HCT116 (cell line): Measurements from ENCODE around the gene LIPA. TPM values are rescaled to one million over a fixed set of nuclear protein-coding genes. Genes with fewer than 3 reads are reported as not detected.

ENCODE experiments used
- ATAC-seq: fragments of 200-7000 bp; cut with Tn5 transposase; 2 replicates; pipeline ENCODE4 v1.9.1; 2020; ENCODE audit warnings: mild to moderate bottlenecking, moderate library complexity
- BruUV-seq: library from RNA; stranded (reverse); fragments of 400-500 nt; replicated peaks from 2 replicates; lab custom pipeline; 2021; lab: Mats Ljungman, UMichigan
- CTCF ChIA-PET: fragments of 300-600 bp; sonication (Branson Sonifier 250); formaldehyde crosslinking; loops from one replicate; lab custom pipeline; 2021; ENCODE audit warnings: antibody characterized with exemption; lab: Charles Lee
- POLR2A ChIA-PET: fragments of 300-600, 350-600 bp; sonication (Branson Sonifier 250); formaldehyde crosslinking; loops from one replicate; lab custom pipeline; 2021; ENCODE audit warnings: antibody characterized with exemption; lab: Charles Lee
- RAD21 ChIA-PET, 2 experiments: fragments of 300-600 bp; sonication (Branson Sonifier 250); formaldehyde crosslinking; loops; one replicate each; lab custom pipeline; 2023; ENCODE audit warnings: low total read pairs in 2 of 2; ENCODE audit not compliant: uncharacterized antibody in 2 of 2, unreplicated experiment in 2 of 2, low non-redundant PET in 1 of 2; lab: Charles Lee
- DNase-seq: peaks from one replicate; pipeline ENCODE4 v3.0.0-alpha.2; 2010; ENCODE audit warnings: low read depth, low spot score
- H2AFZ ChIP-seq: fragments of 200-600 bp; shearing (Covaris generic), sonication (generic); 2 replicates; pipeline ENCODE4 v1.6.1; 2017; ENCODE audit warnings: low read depth, mixed run types, mixed read lengths, antibody characterized with exemption, low read length; ENCODE audit not compliant: poor library complexity, severe bottlenecking
- H3K27ac ChIP-seq: 2 replicates; pipeline ENCODE4 v1.5.1; 2012; ENCODE audit warnings: low read depth, low read length
- H3K27me3 ChIP-seq: fragments of 200-600 bp; sonication (generic); 2 replicates; pipeline ENCODE4 v1.6.1; 2016; ENCODE audit warnings: mixed run types, low read length, mixed read lengths; ENCODE audit not compliant: insufficient read depth
- H3K36me3 ChIP-seq, 2 experiments: fragments of 200-500 bp in 1 of 2; fragments of 200-600 bp in 1 of 2; sonication (Bioruptor generic) in 1 of 2; sonication (generic) in 1 of 2; 2 replicates each; pipeline versions ENCODE4 v1.5.1 to v1.6.1; 2014 to 2016; ENCODE audit warnings: low read length in 2 of 2, inconsistent platforms in 1 of 2, mixed read lengths in 1 of 2, mixed run types in 1 of 2; ENCODE audit not compliant: insufficient read depth in 2 of 2, control insufficient read depth in 1 of 2
- H3K4me1 ChIP-seq, 2 experiments: fragments of 200-600 bp in 1 of 2; sonication (generic) in 1 of 2; 2 replicates each; pipeline versions ENCODE4 v1.5.1 to v1.6.1; 2012 to 2017; ENCODE audit warnings: low read length in 2 of 2, inconsistent platforms in 1 of 2, mild to moderate bottlenecking in 1 of 2, mixed read lengths in 1 of 2, mixed run types in 1 of 2, moderate library complexity in 1 of 2; ENCODE audit not compliant: insufficient read depth in 2 of 2, control insufficient read depth in 1 of 2
- H3K4me2 ChIP-seq: fragments of 200-600 bp; sonication (generic); 2 replicates; pipeline ENCODE4 v1.6.1; 2017; ENCODE audit warnings: mixed run types, low read length, mixed read lengths
- H3K4me3 ChIP-seq, 2 experiments: fragments of 200-600 bp in 1 of 2; sonication (generic) in 1 of 2; replicated peaks in 1 of 2; 2 replicates each; pipeline ENCODE4 v1.5.1; 2011 to 2016; ENCODE audit warnings: low read length in 2 of 2, control low read depth in 1 of 2, low read depth in 1 of 2, mild to moderate bottlenecking in 1 of 2, mixed read lengths in 1 of 2, mixed run types in 1 of 2
- H3K79me2 ChIP-seq: fragments of 200-600 bp; sonication (generic); 2 replicates; pipeline ENCODE4 v1.6.1; 2017; ENCODE audit warnings: mild to moderate bottlenecking, mixed run types, low read length, moderate library complexity, mixed read lengths; ENCODE audit not compliant: insufficient read depth
- H3K9ac ChIP-seq: fragments of 200-600 bp; sonication (generic); 2 replicates; pipeline ENCODE4 v1.6.1; 2016; ENCODE audit warnings: low read length, mixed read lengths
- H3K9me2 ChIP-seq: fragments of 200-600 bp; sonication (generic), shearing (Covaris generic); 2 replicates; pipeline ENCODE4 v1.6.1; 2017; ENCODE audit warnings: mixed run types, mild to moderate bottlenecking, moderate library complexity; ENCODE audit not compliant: insufficient read depth
- H3K9me3 ChIP-seq, 2 experiments: fragments of 200-500 bp in 1 of 2; fragments of 200-600 bp in 1 of 2; sonication (Bioruptor generic) in 1 of 2; sonication (generic) in 1 of 2; 2 replicates each; pipeline ENCODE4 v1.6.1; 2014 to 2017; ENCODE audit warnings: low read length in 2 of 2, mixed read lengths in 2 of 2, inconsistent platforms in 1 of 2, low read depth in 1 of 2, mild to moderate bottlenecking in 1 of 2, mixed run types in 1 of 2, moderate library complexity in 1 of 2; ENCODE audit not compliant: control insufficient read depth in 1 of 2, insufficient read depth in 1 of 2
- H4K20me1 ChIP-seq: fragments of 200-600 bp; sonication (generic), shearing (Covaris generic); 2 replicates; pipeline ENCODE4 v1.6.1; 2017; ENCODE audit warnings: mixed run types, mild to moderate bottlenecking, moderate library complexity; ENCODE audit not compliant: insufficient read depth
- CBX3 ChIP-seq: IDR thresholded peaks from 2 replicates; pipeline ENCODE4 v1.6.1; 2012; ENCODE audit warnings: low read depth
- EGR1 ChIP-seq: IDR thresholded peaks from 2 replicates; pipeline ENCODE4 v1.6.1; 2012; ENCODE audit warnings: low read depth
- ELF1 ChIP-seq: IDR thresholded peaks from 2 replicates; pipeline ENCODE4 v1.6.1; 2012; ENCODE audit warnings: low read depth, borderline replicate concordance
- EZH2 ChIP-seq: fragments of 200-600 bp; sonication (generic); IDR thresholded peaks from 2 replicates; pipeline ENCODE4 v1.6.1; 2017; ENCODE audit warnings: antibody characterized with exemption, mixed run types
- EZH2phosphoT487 ChIP-seq: fragments of 200-600 bp; IDR thresholded peaks from 2 replicates; pipeline ENCODE4 v1.6.1; 2018; ENCODE audit warnings: antibody characterized with exemption, borderline replicate concordance
- FOSL1 ChIP-seq: IDR thresholded peaks from 2 replicates; pipeline ENCODE4 v1.6.1; 2012; ENCODE audit warnings: low read depth
- POLR2AphosphoS5 ChIP-seq: IDR thresholded peaks from 2 replicates; pipeline ENCODE4 v1.6.1; 2011; ENCODE audit warnings: mild to moderate bottlenecking, low read depth, low read length, moderate library complexity
- RAD21 ChIP-seq: IDR thresholded peaks from 2 replicates; pipeline ENCODE4 v1.6.1; 2012; ENCODE audit warnings: low read depth, mild to moderate bottlenecking
- SIN3A ChIP-seq: IDR thresholded peaks from 2 replicates; pipeline ENCODE4 v1.6.1; 2012; ENCODE audit warnings: low read depth
- SP1 ChIP-seq: IDR thresholded peaks from 2 replicates; pipeline ENCODE4 v1.6.1; 2012; ENCODE audit warnings: low read depth
- SRF ChIP-seq: IDR thresholded peaks from 2 replicates; pipeline ENCODE4 v1.6.1; 2012; ENCODE audit warnings: low read depth
- YY1 ChIP-seq: IDR thresholded peaks from 2 replicates; pipeline ENCODE4 v1.6.1; 2011; ENCODE audit warnings: low read length, low read depth, moderate library complexity, mild to moderate bottlenecking; ENCODE audit not compliant: insufficient replicate concordance; ENCODE audit errors: extremely low read depth
- ZFX ChIP-seq: fragments of 450-650 bp; IDR thresholded peaks from 2 replicates; pipeline ENCODE4 v1.6.1; 2017
- ZNF274 ChIP-seq: fragments of 200-500 bp; sonication (Bioruptor generic); IDR thresholded peaks from 2 replicates; pipeline ENCODE4 v1.6.1; 2014; ENCODE audit warnings: mild to moderate bottlenecking, low read depth, low read length, inconsistent platforms
- intact Hi-C: fragments of 100-400 bp; cut with micrococcal nuclease; formaldehyde crosslinking; loops from 2 replicates; pipeline ENCODE4 v1.10.0; 2022
- total RNA-seq: library from RNA; stranded (reverse); gene quantifications from one replicate; pipeline ENCODE4 v1.2.1, GENCODE V29; 2021; ENCODE audit not compliant: unreplicated experiment
- TF ChIP-seq, protein P1 (sequence below): IDR thresholded peaks from 2 replicates; pipeline ENCODE4 v1.6.1; 2011; ENCODE audit warnings: mild to moderate bottlenecking, low read length, moderate library complexity; ENCODE audit not compliant: insufficient replicate concordance; ENCODE audit errors: extremely low read depth
- TF ChIP-seq, protein P2 (sequence below), 3 experiments: fragments of 200-600 bp in 1 of 3; sonication (generic) in 1 of 3; IDR thresholded peaks in 2 of 3; conservative IDR thresholded peaks in 1 of 3; 2 replicates each; pipeline ENCODE4 v1.5.1; 2012 to 2017; ENCODE audit warnings: low read depth in 2 of 3, low read length in 2 of 3, antibody characterized with exemption in 1 of 3, borderline replicate concordance in 1 of 3, control low read depth in 1 of 3, mild to moderate bottlenecking in 1 of 3, mixed read lengths in 1 of 3, mixed run types in 1 of 3, moderate library complexity in 1 of 3; ENCODE audit not compliant: insufficient read depth in 1 of 3
- TF ChIP-seq, protein P3 (sequence below): IDR thresholded peaks from 2 replicates; pipeline ENCODE4 v1.6.1; 2012
- TF ChIP-seq, protein P4 (sequence below): IDR thresholded peaks from 2 replicates; pipeline ENCODE4 v1.6.1; 2012; ENCODE audit warnings: low read depth
- TF ChIP-seq, protein P5 (sequence below): IDR thresholded peaks from 2 replicates; pipeline ENCODE4 v1.6.1; 2012

LIPA gene
- total RNA-seq, 1 experiment from 2014 or later, result 27.1 TPM

DNA sequence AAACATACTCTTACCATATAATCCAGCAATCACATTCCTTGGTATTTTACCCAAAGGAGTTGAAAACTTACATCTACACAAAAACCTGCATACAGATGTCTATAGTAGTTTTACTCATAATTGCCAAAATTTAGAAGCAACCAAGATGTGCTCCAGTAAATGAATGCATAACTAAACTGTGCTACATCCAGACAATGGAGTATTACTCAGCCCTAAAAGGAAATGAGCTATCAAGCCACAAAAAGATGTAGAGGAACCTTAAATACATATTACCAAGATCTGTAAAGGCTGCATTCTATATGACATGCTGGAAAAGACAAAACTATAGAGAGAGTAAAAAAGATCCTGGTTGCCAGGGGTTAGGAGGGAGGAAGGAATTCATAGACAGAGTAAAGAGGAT, 22.6 kb downstream of the LIPA start:
- ChIA-PET CTCF (no interaction called here), RAD21 (no interaction called here), POLR2A (interaction anchor here (0.7 kb wide), 1 partner anchor 20 kb away, joined by 3 read pairs; no protein-coding TSS in a partner anchor)
- intact Hi-C loops, result no loop called here
- Histone ChIP-seq H4K20me1 (no peaks in the 10 kb centered on the region), H3K9ac (no peak overlapping the region), H3K9me2 (no peaks in the 10 kb centered on the region), H3K4me1 (no peaks in the 10 kb centered on the region), H3K4me2 (no peak overlapping the region), H3K4me3 (no peak overlapping the region), H3K36me3 (no peaks in the 10 kb centered on the region), H2AFZ (no peak overlapping the region), H3K9me3 (no peaks in the 10 kb centered on the region), H3K79me2 (no peaks in the 10 kb centered on the region), H3K27me3 (no peaks in the 10 kb centered on the region), H3K27ac (no peak overlapping the region)
- ATAC-seq (no peak), DNase-seq (no peak)
- TF ChIP-seq, protein P1, sequence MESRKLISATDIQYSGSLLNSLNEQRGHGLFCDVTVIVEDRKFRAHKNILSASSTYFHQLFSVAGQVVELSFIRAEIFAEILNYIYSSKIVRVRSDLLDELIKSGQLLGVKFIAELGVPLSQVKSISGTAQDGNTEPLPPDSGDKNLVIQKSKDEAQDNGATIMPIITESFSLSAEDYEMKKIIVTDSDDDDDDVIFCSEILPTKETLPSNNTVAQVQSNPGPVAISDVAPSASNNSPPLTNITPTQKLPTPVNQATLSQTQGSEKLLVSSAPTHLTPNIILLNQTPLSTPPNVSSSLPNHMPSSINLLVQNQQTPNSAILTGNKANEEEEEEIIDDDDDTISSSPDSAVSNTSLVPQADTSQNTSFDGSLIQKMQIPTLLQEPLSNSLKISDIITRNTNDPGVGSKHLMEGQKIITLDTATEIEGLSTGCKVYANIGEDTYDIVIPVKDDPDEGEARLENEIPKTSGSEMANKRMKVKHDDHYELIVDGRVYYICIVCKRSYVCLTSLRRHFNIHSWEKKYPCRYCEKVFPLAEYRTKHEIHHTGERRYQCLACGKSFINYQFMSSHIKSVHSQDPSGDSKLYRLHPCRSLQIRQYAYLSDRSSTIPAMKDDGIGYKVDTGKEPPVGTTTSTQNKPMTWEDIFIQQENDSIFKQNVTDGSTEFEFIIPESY, result no peak
- TF ChIP-seq, protein P2, sequence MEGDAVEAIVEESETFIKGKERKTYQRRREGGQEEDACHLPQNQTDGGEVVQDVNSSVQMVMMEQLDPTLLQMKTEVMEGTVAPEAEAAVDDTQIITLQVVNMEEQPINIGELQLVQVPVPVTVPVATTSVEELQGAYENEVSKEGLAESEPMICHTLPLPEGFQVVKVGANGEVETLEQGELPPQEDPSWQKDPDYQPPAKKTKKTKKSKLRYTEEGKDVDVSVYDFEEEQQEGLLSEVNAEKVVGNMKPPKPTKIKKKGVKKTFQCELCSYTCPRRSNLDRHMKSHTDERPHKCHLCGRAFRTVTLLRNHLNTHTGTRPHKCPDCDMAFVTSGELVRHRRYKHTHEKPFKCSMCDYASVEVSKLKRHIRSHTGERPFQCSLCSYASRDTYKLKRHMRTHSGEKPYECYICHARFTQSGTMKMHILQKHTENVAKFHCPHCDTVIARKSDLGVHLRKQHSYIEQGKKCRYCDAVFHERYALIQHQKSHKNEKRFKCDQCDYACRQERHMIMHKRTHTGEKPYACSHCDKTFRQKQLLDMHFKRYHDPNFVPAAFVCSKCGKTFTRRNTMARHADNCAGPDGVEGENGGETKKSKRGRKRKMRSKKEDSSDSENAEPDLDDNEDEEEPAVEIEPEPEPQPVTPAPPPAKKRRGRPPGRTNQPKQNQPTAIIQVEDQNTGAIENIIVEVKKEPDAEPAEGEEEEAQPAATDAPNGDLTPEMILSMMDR (IDR thresholded peaks at IDR 0.05 in 2 of 3, conservative IDR thresholded peaks at IDR 0.05 in 1 of 3; ENCODE audit: borderline replicate concordance in 1 of 3, insufficient read depth in 1 of 3, low read depth in 2 of 3, low read length in 2 of 3), result no peak
- TF ChIP-seq SP1 (no peak), ZNF274 (no peak), POLR2AphosphoS5 (no peak), ELF1 (no peak), RAD21 (no peak), FOSL1 (no peak), EZH2 (no peak), ZFX (no peak), EGR1 (no peak), CBX3 (no peak), EZH2phosphoT487 (no peak), SIN3A (no peak), YY1 (no peak), SRF (no peak)
- TF ChIP-seq, protein P3, sequence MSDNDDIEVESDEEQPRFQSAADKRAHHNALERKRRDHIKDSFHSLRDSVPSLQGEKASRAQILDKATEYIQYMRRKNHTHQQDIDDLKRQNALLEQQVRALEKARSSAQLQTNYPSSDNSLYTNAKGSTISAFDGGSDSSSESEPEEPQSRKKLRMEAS, result no peak
- TF ChIP-seq, protein P4, sequence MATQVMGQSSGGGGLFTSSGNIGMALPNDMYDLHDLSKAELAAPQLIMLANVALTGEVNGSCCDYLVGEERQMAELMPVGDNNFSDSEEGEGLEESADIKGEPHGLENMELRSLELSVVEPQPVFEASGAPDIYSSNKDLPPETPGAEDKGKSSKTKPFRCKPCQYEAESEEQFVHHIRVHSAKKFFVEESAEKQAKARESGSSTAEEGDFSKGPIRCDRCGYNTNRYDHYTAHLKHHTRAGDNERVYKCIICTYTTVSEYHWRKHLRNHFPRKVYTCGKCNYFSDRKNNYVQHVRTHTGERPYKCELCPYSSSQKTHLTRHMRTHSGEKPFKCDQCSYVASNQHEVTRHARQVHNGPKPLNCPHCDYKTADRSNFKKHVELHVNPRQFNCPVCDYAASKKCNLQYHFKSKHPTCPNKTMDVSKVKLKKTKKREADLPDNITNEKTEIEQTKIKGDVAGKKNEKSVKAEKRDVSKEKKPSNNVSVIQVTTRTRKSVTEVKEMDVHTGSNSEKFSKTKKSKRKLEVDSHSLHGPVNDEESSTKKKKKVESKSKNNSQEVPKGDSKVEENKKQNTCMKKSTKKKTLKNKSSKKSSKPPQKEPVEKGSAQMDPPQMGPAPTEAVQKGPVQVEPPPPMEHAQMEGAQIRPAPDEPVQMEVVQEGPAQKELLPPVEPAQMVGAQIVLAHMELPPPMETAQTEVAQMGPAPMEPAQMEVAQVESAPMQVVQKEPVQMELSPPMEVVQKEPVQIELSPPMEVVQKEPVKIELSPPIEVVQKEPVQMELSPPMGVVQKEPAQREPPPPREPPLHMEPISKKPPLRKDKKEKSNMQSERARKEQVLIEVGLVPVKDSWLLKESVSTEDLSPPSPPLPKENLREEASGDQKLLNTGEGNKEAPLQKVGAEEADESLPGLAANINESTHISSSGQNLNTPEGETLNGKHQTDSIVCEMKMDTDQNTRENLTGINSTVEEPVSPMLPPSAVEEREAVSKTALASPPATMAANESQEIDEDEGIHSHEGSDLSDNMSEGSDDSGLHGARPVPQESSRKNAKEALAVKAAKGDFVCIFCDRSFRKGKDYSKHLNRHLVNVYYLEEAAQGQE, result no peak
- TF ChIP-seq, protein P5, sequence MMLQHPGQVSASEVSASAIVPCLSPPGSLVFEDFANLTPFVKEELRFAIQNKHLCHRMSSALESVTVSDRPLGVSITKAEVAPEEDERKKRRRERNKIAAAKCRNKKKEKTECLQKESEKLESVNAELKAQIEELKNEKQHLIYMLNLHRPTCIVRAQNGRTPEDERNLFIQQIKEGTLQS, result no peak
- BruUV-seq, result no TSS peak
